Motor neuron (in vitro differentiated cells): ENCODE results near the gene TRAPPC11. TPM values are rescaled to one million over a fixed set of nuclear protein-coding genes. Genes with fewer than 3 reads are reported as not detected.

ENCODE experiments used
- ATAC-seq, 8 experiments: fragments of 200-7000 bp; cut with Tn5 transposase; replicated peaks in 6 of 8; 2 replicates each; pipeline ENCODE4 v1.8.0; 2021; ENCODE audit warnings: mild to moderate bottlenecking in 8 of 8, moderate library complexity in 8 of 8
- H3K27ac ChIP-seq, 2 donors: fragments of 250-450 bp; sonication (Bioruptor Pico); 2 replicates each; pipeline ENCODE4 v1.9.0; 2021; ENCODE audit warnings: antibody characterized with exemption in 2 of 2, mild to moderate bottlenecking in 2 of 2, moderate library complexity in 1 of 2
- H3K4me1 ChIP-seq, 2 donors: fragments of 250-450 bp; sonication (Bioruptor Pico); replicated peaks in 1 of 2; 2 replicates each; pipeline ENCODE4 v1.6.1; 2021; ENCODE audit warnings: antibody characterized with exemption in 2 of 2, mild to moderate bottlenecking in 2 of 2, moderate library complexity in 1 of 2
- H3K4me3 ChIP-seq, 5 donors: fragments of 250-450 bp; sonication (Bioruptor Pico); 2 replicates each; pipeline ENCODE4 v1.9.0; 2021; ENCODE audit warnings: antibody characterized with exemption in 5 of 5, mild to moderate bottlenecking in 5 of 5, moderate library complexity in 4 of 5
- WGBS, 10 experiments: fragments of 450-650 bp; shearing (Covaris generic); methylation state at CpG; one replicate each; pipeline ENCODE4 v1.0.0; 2022; 5-methylcytosine and 5-hydroxymethylcytosine counted together
- in situ Hi-C, 9 experiments: fragments of 400-800 bp; cut with MboI; loops; one replicate each; pipeline ENCODE4 v1.15.0; 2021; ENCODE audit warnings: low sequenced_read_pairs in 9 of 9, low pct_unique_long_range_greater_than_20kb in 2 of 9; ENCODE audit not compliant: unreplicated experiment in 9 of 9
- total RNA-seq, 8 experiments: library from RNA; unstranded; fragments of 300-600 nt; gene quantifications; 2 replicates each; pipeline versions ENCODE4 v1.2.3 to v1.2.4, GENCODE V29; 2022

Gene TRAPPC11
- total RNA-seq, 8 experiments from 2014 or later: 26.5 to 53.0 (median 42.9) TPM

- H3K27ac ChIP-seq: no peak overlapping the region
- in situ Hi-C loops: loop anchor here in 2 of 9 experiments (25.0 kb wide), 1 partner anchor 141 kb away; no protein-coding TSS in a partner anchor
- 72 to 100% (median 91%) methylated on average over 1 to 9 of the region's 12 CpGs; no CpG with 5 or more reads in 2 of the 10 experiments for WGBS, 10 experiments
Observed at GRCh38 chr4:183627979-183628588, 31.0 kb upstream of the TRAPPC11 start.

GRCh38 chr4:183631577-183632198 lies 27.4 kb upstream of the TRAPPC11 start:
- Histone ChIP-seq H3K27ac (no peak overlapping the region), H3K4me3 (no peak overlapping the region), H3K4me1 (peaks cover 0 to 2% of the 10 kb centered on the region in 2 donors)
- ATAC-seq: no peak
- in situ Hi-C loops: loop anchor here in 2 of 9 experiments (25.0 kb wide), 1 partner anchor 144 kb away; no protein-coding TSS in a partner anchor
- WGBS, 10 experiments: 53 to 100% (median 81%) methylated on average over 2 to 11 of the region's 11 CpGs

More at GRCh38 chr4:183627979-183628588, 31.0 kb upstream of the TRAPPC11 start:
- ATAC-seq: no peak
- H3K4me1 ChIP-seq: no peaks in the 10 kb centered on the region
- no peak overlapping the region for H3K4me3 ChIP-seq

GRCh38 chr4:183632689-183633088 lies 26.4 kb upstream of the TRAPPC11 start:
- 81 to 100% (median 91%) methylated on average over 1 to 10 of the region's 12 CpGs; no CpG with 5 or more reads in 1 of the 10 experiments for WGBS, 10 experiments
- H3K27ac ChIP-seq: no peak overlapping the region
- H3K4me1 ChIP-seq: peaks cover 0 to 2% of the 10 kb centered on the region in 2 donors
- no peak for ATAC-seq
- in situ Hi-C loops: loop anchor here in 2 of 9 experiments (25.0 kb wide), 1 partner anchor 145 kb away; no protein-coding TSS in a partner anchor
- no peak overlapping the region for H3K4me3 ChIP-seq

GRCh38 chr4:183633476-183634400 lies 25.4 kb upstream of the TRAPPC11 start:
- Histone ChIP-seq H3K27ac (no peak overlapping the region), H3K4me3 (no peak overlapping the region), H3K4me1 (peaks cover 0 to 2% of the 10 kb centered on the region in 2 donors)
- in situ Hi-C loops: loop anchor here in 2 of 9 experiments (25.0 kb wide), 1 partner anchor 146 kb away; no protein-coding TSS in a partner anchor
- 11 to 86% (median 70%) methylated on average over 4 to 8 of the region's 11 CpGs for WGBS, 10 experiments
- ATAC-seq: peak in 7 of 8 experiments; percentile 13 to 78 (median 49)

GRCh38 chr4:183635321-183635720 lies 23.8 kb upstream of the TRAPPC11 start:
- Histone ChIP-seq H3K4me1 (peaks cover 0 to 2% of the 10 kb centered on the region in 2 donors), H3K4me3 (no peak overlapping the region), H3K27ac (no peak overlapping the region)
- in situ Hi-C loops: loop anchor here in 2 of 9 experiments (25.0 kb wide), 1 partner anchor 148 kb away; no protein-coding TSS in a partner anchor
- peak in 4 of 8 experiments; percentile 19 to 63 (median 60) for ATAC-seq
- 39 to 100% (median 60%) methylated on average over 1 to 10 of the region's 10 CpGs; no CpG with 5 or more reads in 1 of the 10 experiments for WGBS, 10 experiments

GRCh38 chr4:183635741-183636140 lies 23.4 kb upstream of the TRAPPC11 start:
- no peak for ATAC-seq
- H3K27ac ChIP-seq: no peak overlapping the region
- WGBS, 10 experiments: 54 to 96% (median 72%) methylated on average over 1 to 5 of the region's 5 CpGs
- H3K4me1 ChIP-seq: peaks cover 0 to 2% of the 10 kb centered on the region in 2 donors
- no peak overlapping the region for H3K4me3 ChIP-seq
- in situ Hi-C loops: loop anchor here in 2 of 9 experiments (25.0 kb wide), 1 partner anchor 148 kb away; no protein-coding TSS in a partner anchor

- 71 to 100% (median 87%) methylated on average over 1 to 8 of the region's 8 CpGs; no CpG with 5 or more reads in 2 of the 10 experiments for WGBS, 10 experiments
- ATAC-seq: no peak
- Histone ChIP-seq H3K27ac (no peak overlapping the region), H3K4me1 (peaks cover 0 to 2% of the 10 kb centered on the region in 2 donors), H3K4me3 (no peak overlapping the region)
- in situ Hi-C loops: loop anchor here in 2 of 9 experiments (25.0 kb wide), 1 partner anchor 149 kb away; no protein-coding TSS in a partner anchor
Observed at GRCh38 chr4:183636503-183636902, 22.6 kb upstream of the TRAPPC11 start.

GRCh38 chr4:183636923-183637322 lies 22.2 kb upstream of the TRAPPC11 start:
- Histone ChIP-seq H3K27ac (no peak overlapping the region), H3K4me3 (no peak overlapping the region), H3K4me1 (peaks cover 0 to 2% of the 10 kb centered on the region in 2 donors)
- in situ Hi-C loops: loop anchor here in 2 of 9 experiments (25.0 kb wide), 1 partner anchor 150 kb away; no protein-coding TSS in a partner anchor
- no peak for ATAC-seq
- 0 to 86% (median 65%) methylated on average over 1 to 5 of the region's 5 CpGs; no CpG with 5 or more reads in 1 of the 10 experiments for WGBS, 10 experiments

GRCh38 chr4:183637461-183637860 lies 21.6 kb upstream of the TRAPPC11 start:
- ATAC-seq: peak in 3 of 8 experiments; percentile 7 to 46 (median 30)
- in situ Hi-C loops: loop anchor here in 2 of 9 experiments (25.0 kb wide), 1 partner anchor 150 kb away; no protein-coding TSS in a partner anchor
- WGBS, 10 experiments: 0 to 100% (median 49%) methylated on average over 1 to 3 of the region's 3 CpGs
- H3K4me1 ChIP-seq: peaks cover 0 to 2% of the 10 kb centered on the region in 2 donors
- no peak overlapping the region for H3K27ac ChIP-seq
- no peak overlapping the region for H3K4me3 ChIP-seq

GRCh38 chr4:183638436-183638835 lies 20.7 kb upstream of the TRAPPC11 start:
- Histone ChIP-seq H3K27ac (no peak overlapping the region), H3K4me1 (peaks cover 0 to 2% of the 10 kb centered on the region in 2 donors), H3K4me3 (no peak overlapping the region)
- in situ Hi-C loops: loop anchor here in 2 of 9 experiments (25.0 kb wide), 1 partner anchor 151 kb away; no protein-coding TSS in a partner anchor
- ATAC-seq: no peak
- 0 to 100% (median 92%) methylated on average over 1 to 5 of the region's 5 CpGs; no CpG with 5 or more reads in 1 of the 10 experiments for WGBS, 10 experiments

- Histone ChIP-seq H3K27ac (no peak overlapping the region), H3K4me1 (peaks cover 0 to 2% of the 10 kb centered on the region in 2 donors), H3K4me3 (no peak overlapping the region)
- WGBS, 10 experiments: 0 to 100% (median 80%) methylated on average over 1 to 3 of the region's 3 CpGs; no CpG with 5 or more reads in 3 of the 10 experiments
- peak in 3 of 8 experiments; percentile 43 to 80 (median 45) for ATAC-seq
- in situ Hi-C loops: loop anchor here in 2 of 9 experiments (25.0 kb wide), 1 partner anchor 152 kb away; no protein-coding TSS in a partner anchor
Observed at GRCh38 chr4:183639291-183639690, 19.8 kb upstream of the TRAPPC11 start.

GRCh38 chr4:183645326-183645725 lies 13.8 kb upstream of the TRAPPC11 start:
- Histone ChIP-seq H3K27ac (no peak overlapping the region), H3K4me3 (no peak overlapping the region), H3K4me1 (no peaks in the 10 kb centered on the region)
- in situ Hi-C loops: loop anchor here in 2 of 9 experiments (25.0 kb wide), 1 partner anchor 158 kb away; no protein-coding TSS in a partner anchor
- no peak for ATAC-seq
- WGBS, 10 experiments: 64 to 100% (median 92%) methylated on average over 1 to 6 of the region's 7 CpGs
